Activated T-helper 17 cell treated with anti-CD3 and anti-CD28 coated beads, Interleukin-2, amount 50 U/mL, for 72 hours (primary cell): ENCODE data around the gene TLDC2. TPM values are rescaled to one million over a fixed set of nuclear protein-coding genes. Genes with fewer than 3 reads are reported as not detected.

ENCODE experiments used
- ATAC-seq: fragments of 150-1000 bp; cut with Tn5 transposase; replicated peaks from 2 replicates; pipeline ENCODE4 v1.10.0; 2021; ENCODE audit warnings: mild to moderate bottlenecking, moderate library complexity
- H3K27ac Mint-ChIP-seq: one replicate; pipeline ENCODE4 v1.8.0; 2022; ENCODE audit warnings: mixed read lengths
- H3K27me3 Mint-ChIP-seq: one replicate; pipeline ENCODE4 v1.8.0; 2022; ENCODE audit warnings: mixed read lengths
- H3K36me3 Mint-ChIP-seq: one replicate; pipeline ENCODE4 v1.8.0; 2022; ENCODE audit warnings: low read depth, mild to moderate bottlenecking, mixed read lengths
- H3K4me1 Mint-ChIP-seq: one replicate; pipeline ENCODE4 v1.8.0; 2022; ENCODE audit warnings: mixed read lengths
- H3K4me3 Mint-ChIP-seq: one replicate; pipeline ENCODE4 v1.8.0; 2022; ENCODE audit warnings: mild to moderate bottlenecking, mixed read lengths
- H3K9me3 Mint-ChIP-seq: one replicate; pipeline ENCODE4 v1.8.0; 2022; ENCODE audit warnings: mixed read lengths
- total RNA-seq, 2 donors: library from RNA; stranded (reverse); gene quantifications; one replicate each; pipeline ENCODE4 v1.2.3, GENCODE V29; 2022

Gene TLDC2
- total RNA-seq, 2 donors from 2014 or later = not detected

DNA sequence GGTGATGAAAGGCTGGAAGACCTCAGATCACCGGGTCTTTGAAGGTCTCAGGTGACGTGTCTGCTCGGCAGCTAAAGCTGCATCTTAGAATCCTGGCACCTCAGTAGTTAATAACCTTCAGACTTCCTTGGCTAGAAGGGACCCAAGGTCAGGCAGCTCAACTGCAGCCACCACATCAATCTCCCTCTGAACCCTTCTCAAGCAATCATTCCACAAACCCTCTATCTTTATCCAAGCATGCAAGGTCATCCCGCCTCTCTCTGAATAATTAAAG lies 16.7 kb upstream of the TLDC2 start:
- H3K9me3 Mint-ChIP-seq = no peaks in the 10 kb centered on the region
- H3K4me3 Mint-ChIP-seq = no peak overlapping the region
- no peak for ATAC-seq
- peaks cover 11% of the 10 kb centered on the region for H3K4me1 Mint-ChIP-seq
- H3K27ac Mint-ChIP-seq = no peak overlapping the region
- no peaks in the 10 kb centered on the region for H3K36me3 Mint-ChIP-seq
- H3K27me3 Mint-ChIP-seq = peaks cover 4% of the 10 kb centered on the region

DNA sequence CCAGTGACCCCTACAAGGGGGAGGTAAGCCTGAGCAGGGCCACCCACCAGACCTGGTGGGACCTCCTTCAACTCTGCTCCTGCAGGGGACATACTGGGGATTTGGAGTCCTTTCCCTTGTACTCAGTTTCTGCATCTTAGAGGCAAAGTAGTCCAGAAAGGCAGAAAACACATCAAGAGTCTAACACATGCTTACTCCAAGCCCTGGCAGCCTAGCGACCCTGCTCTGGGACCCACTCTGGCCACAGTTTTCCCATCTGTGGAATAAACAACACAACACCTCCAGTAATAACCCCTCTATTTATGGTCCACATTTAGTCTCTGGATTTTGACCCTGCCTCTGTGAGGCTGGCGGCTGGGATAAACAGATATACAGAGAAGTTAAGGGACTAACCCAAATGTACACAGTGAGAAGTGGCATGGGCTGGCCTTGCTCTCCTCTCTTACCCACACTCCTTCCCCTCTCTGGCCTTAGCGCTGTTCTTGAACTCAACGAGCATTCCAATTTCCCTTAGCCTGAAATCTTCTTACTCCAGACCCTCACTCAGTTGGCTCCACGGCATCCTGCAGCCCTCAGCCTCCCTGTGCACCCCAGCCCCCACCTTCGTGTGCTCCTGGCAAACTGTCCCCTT lies 16.1 kb upstream of the TLDC2 start:
- no peak overlapping the region for H3K4me3 Mint-ChIP-seq
- H3K9me3 Mint-ChIP-seq = no peaks in the 10 kb centered on the region
- peaks cover 6% of the 10 kb centered on the region for H3K27me3 Mint-ChIP-seq
- no peak overlapping the region for H3K27ac Mint-ChIP-seq
- H3K4me1 Mint-ChIP-seq = peaks cover 11% of the 10 kb centered on the region
- no peak for ATAC-seq
- H3K36me3 Mint-ChIP-seq = no peaks in the 10 kb centered on the region

DNA sequence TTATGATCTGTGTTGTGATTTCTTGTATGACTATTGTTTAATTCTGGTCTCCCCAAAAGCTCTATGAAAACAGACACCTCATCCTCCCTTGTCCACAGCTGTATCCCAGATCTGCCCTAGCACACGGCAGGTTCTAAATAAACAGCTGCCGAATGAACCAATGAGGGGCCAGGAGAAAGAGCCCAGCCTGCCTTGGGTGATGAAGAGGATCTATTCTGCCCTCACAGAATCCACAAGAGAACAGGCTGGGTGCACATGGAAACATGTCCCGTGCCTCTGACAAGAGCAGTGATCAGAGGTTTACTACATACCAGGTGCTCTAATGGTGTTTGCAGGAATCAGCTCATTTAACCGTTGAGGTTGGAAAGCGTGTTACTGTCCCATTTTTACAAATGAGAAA lies 15.6 kb upstream of the TLDC2 start:
- no peaks in the 10 kb centered on the region for H3K36me3 Mint-ChIP-seq
- H3K4me3 Mint-ChIP-seq = no peak overlapping the region
- peaks cover 11% of the 10 kb centered on the region for H3K27me3 Mint-ChIP-seq
- H3K27ac Mint-ChIP-seq = no peak overlapping the region
- H3K4me1 Mint-ChIP-seq = peaks cover 15% of the 10 kb centered on the region
- no peaks in the 10 kb centered on the region for H3K9me3 Mint-ChIP-seq
- ATAC-seq = no peak

DNA sequence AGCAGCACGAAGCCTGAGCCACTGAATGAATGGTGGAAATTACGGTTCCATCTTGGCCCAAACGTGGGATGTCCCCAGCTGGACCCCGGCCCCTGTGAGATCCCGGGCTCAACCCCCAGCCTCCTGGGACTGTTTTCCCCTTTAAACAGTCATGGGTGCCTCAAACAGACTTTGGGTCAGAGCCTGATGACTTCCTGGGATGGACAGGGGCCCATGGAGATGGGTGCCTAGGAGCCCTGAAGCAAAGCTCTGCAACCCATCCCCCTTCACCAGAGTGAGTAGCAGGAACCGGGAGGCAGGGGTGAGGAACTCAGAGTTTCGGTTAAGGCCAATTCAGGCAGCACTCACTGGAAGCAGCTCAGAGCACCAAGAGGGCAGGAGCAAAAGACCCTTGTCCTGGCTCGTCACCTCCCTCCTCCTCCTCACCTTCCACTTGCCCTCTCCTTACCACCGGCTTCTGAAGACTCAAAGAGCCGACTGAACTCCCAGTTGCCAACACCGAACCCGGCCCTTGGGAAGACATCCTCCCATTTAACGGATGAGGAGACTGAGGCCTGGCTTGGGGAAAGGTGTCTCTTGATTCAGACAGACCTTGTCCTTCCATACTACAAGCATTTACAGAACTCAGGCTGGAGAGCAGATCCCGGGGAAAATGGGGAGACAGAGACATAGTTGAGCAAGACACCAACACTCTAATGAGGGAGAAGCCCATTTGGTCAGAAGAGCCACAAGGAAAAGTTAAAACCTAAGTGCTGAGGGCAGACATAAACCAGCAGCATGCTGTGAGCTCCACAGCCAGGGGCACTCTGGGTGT lies 14.9 kb upstream of the TLDC2 start:
- H3K4me1 Mint-ChIP-seq = peaks cover 15% of the 10 kb centered on the region
- peak overlapping the region; percentile 39 for H3K4me3 Mint-ChIP-seq
- H3K36me3 Mint-ChIP-seq = no peaks in the 10 kb centered on the region
- no peaks in the 10 kb centered on the region for H3K9me3 Mint-ChIP-seq
- H3K27me3 Mint-ChIP-seq = peaks cover 16% of the 10 kb centered on the region
- H3K27ac Mint-ChIP-seq = no peak overlapping the region
- ATAC-seq = no peak

DNA sequence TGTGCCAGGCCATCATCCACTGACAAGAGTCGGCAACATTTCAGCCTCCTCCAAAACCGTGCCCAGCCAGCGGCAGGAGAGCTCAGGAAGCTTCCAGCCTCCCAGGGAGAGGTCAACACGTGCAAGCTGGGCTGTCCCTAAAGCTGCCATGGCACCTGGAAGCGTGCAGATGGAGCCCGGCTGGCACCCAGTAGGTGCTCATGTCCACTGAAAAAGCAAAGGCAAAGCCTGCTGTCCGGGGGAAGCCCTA lies 14.4 kb upstream of the TLDC2 start:
- H3K27me3 Mint-ChIP-seq = peaks cover 19% of the 10 kb centered on the region
- peaks cover 15% of the 10 kb centered on the region for H3K4me1 Mint-ChIP-seq
- no peak for ATAC-seq
- no peaks in the 10 kb centered on the region for H3K36me3 Mint-ChIP-seq
- H3K9me3 Mint-ChIP-seq = no peaks in the 10 kb centered on the region
- H3K4me3 Mint-ChIP-seq = peak overlapping the region; percentile 39
- H3K27ac Mint-ChIP-seq = no peak overlapping the region

DNA sequence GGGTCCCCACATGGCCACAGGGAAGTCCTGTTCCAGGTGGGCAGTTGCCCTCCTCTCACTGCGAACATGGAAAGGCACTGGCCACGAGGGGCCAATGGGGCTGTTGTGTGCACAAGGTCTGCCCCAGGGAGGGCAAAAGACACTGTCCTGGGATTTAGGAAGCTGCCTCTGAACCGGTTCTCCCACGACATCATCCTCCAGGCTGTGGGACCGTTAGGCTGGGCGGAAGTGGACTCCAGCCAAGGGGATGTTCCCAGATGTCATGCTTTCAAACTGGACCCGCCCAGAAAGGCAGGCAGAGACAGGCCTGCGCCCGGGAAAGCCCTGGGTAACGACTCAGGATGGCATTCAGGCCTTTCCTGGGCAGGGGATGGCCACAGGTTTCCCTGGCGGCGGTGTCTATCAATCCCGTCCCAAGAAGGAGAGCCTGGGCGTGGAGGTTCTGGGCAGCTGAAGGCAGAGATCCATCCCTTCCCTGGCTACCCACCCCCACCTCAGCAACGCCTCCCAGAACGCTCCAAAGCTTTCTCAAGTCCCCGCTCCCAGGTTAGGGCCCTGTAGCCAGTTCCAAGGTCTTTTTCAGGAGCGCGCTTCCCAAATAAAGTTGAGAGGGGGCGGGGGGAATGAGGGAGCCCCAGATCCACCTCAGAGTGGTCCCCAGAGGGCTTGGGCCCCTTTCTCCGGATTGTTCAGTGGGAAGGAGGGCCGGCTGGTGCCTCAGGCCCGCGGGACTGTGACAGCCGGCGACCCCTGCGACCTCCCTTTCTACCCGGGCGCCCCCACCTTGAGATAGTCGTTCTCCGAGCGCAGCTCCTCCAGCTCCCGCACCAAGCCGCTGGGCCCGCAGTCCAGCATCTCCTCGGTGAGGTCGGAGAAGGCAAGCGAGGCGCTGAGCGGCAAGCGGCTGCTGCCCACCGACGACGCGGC lies 13.8 kb upstream of the TLDC2 start:
- Mint-ChIP-seq H3K27ac (no peak overlapping the region), H3K9me3 (no peaks in the 10 kb centered on the region), H3K27me3 (peaks cover 20% of the 10 kb centered on the region), H3K4me1 (peaks cover 12% of the 10 kb centered on the region), H3K36me3 (no peaks in the 10 kb centered on the region), H3K4me3 (peak overlapping the region; percentile 39)
- ATAC-seq = no peak

DNA sequence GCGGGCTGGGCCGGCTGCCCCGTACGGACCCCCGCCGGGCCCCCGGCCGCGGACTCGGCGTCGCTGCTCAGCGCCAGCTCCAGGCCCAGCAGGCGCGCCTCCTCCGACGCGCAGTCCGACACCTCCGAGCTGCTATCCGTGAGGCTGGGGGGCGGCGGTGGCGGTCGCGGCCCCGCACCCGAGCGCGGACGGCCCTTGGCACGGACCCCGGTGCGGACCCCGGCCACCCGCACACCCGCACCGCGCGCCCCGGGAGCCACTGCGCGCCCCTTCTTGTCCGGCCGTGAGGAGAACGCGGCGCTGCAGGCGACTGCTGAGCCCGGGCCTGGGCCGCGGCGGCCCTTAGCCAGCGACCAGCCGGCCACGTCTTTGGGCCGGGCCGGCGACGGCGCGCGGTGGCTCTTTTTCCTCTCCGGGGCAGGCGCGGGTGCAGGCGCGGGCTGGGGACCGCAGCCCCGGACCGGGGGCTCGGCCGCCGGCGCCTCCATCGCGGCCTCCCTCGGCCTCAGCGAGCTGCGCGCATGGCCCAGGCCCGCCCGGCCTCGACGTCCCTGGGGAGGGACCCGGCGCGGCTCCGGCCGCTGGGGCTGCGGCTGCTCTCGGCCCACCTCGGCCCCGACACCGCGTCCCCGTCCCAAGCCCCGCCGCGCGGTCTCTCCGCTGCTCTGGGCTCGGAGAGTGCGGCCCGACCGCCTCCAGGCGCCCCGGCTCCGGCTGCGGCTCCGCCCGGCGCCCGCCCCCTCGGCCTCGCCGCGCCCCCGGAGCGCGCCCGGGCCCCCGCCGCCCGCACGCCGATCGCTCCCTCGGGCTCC lies 12.9 kb upstream of the TLDC2 start:
- H3K9me3 Mint-ChIP-seq = no peaks in the 10 kb centered on the region
- H3K27ac Mint-ChIP-seq = no peak overlapping the region
- peaks cover 20% of the 10 kb centered on the region for H3K27me3 Mint-ChIP-seq
- ATAC-seq = peak; percentile 53
- H3K4me1 Mint-ChIP-seq = peaks cover 9% of the 10 kb centered on the region
- no peaks in the 10 kb centered on the region for H3K36me3 Mint-ChIP-seq
- no peak overlapping the region for H3K4me3 Mint-ChIP-seq

DNA sequence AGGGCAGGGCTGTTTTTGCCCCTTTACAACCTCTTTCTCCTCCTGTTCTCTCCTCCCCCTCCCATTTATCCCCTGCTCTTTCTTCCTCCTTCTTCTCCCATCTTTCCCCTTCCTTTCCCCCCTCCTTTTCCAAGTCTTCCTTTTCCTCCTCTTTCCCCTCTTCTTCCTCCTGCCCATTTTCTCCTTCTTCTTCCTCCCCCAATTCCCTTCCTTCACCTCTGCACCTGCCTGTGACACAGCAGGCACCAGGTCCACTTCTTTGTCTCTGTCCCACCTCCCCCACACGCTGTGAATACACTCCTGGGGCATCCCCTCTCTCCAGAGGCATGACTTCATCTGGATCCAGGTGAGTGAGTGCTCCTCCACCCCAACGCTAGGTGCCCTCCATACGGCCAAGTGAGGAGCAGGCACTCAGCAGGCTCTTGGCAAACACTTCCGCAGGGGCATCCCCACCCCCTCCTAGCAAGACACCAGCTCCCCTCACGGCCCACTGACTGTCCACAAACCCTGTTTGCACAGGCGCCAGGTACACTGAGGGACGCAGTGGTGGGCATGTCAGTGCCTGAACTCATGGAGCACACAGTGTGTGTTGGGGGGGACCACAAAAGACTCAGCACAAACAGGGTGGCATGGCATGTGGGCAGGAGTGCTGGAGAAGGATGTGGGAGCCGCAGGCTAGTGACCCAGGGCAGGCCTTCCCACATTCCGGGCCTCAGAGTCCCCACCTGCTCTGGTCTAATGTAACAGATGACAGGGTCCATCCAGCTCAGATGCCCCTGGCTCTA lies 10.7 kb upstream of the TLDC2 start:
- no peaks in the 10 kb centered on the region for H3K36me3 Mint-ChIP-seq
- peaks cover 9% of the 10 kb centered on the region for H3K4me1 Mint-ChIP-seq
- peak overlapping the region; percentile 72 for H3K4me3 Mint-ChIP-seq
- no peaks in the 10 kb centered on the region for H3K9me3 Mint-ChIP-seq
- peaks cover 20% of the 10 kb centered on the region for H3K27me3 Mint-ChIP-seq
- no peak for ATAC-seq
- no peak overlapping the region for H3K27ac Mint-ChIP-seq

DNA sequence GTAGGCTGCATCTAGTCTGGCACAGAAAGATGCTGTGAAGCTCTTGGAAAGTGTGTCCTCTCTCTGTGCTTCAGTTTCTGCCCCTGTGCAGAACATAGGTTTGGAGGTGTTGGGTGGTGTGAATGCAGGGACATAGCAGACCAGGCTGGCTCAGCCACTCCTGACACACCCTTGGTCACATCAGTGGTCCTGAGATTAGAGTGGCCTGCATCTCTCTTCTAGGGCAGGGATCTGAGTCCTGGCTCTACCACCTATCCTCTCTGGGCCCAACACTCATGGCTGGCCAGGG lies 10.1 kb upstream of the TLDC2 start:
- ATAC-seq = no peak
- peaks cover 20% of the 10 kb centered on the region for H3K27me3 Mint-ChIP-seq

DNA sequence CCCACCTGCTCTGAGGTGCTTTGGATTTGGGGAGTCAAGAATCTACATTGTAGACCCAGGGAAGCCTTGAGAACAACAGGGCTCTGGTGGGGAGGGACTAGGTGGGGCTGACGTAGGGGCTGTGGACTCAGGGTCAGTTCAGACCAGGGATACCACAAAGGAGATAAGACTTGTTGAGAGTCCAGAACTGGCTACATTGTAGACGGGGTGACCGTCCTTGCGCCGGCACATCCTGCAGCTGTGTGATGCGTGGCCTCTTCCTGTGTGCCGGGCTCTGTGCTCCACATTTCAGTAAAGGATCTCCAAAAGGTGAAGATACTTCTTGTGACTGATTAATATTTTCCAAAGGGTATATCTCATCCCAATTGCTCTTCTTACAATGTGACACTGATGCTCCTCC lies 9.8 kb upstream of the TLDC2 start:
- ATAC-seq = no peak
- no peak overlapping the region for H3K4me3 Mint-ChIP-seq
- peaks cover 19% of the 10 kb centered on the region for H3K27me3 Mint-ChIP-seq
- H3K9me3 Mint-ChIP-seq = no peaks in the 10 kb centered on the region
- no peak overlapping the region for H3K27ac Mint-ChIP-seq
- H3K4me1 Mint-ChIP-seq = peaks cover 8% of the 10 kb centered on the region
- H3K36me3 Mint-ChIP-seq = no peaks in the 10 kb centered on the region

More for the DNA sequence above, 10.1 kb upstream of the TLDC2 start:
- Mint-ChIP-seq H3K27ac (no peak overlapping the region), H3K4me1 (peaks cover 9% of the 10 kb centered on the region), H3K9me3 (no peaks in the 10 kb centered on the region), H3K36me3 (no peaks in the 10 kb centered on the region), H3K4me3 (no peak overlapping the region)

DNA sequence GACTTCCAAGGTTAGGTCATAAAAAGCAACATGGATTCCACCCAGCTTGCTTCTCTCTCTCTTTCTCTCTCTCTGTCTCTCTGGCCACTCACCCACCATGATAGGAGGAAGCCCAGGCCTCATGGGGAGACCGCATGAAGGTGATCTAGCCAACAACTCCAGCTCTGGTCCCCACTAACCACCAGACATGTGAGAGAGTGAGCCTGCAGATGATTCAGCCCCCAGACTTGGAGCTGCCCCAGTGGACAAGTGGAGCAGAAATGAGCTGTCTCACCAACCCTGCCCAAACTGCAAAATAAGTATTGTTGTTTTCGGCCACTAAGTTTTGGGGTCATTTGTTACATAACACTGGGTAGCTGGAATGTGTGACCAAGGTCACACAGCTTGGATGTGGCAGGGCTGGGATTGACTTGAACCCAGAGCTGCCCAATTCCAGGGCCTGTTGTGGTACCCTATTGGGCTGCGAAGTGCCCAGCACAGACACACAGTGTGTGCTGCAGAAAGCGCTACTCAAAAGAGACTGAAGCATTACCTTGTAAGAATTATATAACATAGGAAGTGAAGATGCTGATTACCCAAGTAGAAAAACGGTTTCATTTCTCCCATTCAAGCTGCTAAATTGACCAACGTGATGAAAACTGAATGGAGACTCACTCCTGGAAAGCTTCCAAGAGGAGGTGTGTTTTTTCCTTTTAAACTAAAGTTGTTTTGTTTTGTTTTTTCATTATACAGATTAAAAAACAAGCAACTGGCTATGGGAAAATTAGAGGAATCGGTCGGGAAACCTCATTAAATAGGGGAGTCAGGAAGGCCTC lies 9.1 kb upstream of the TLDC2 start:
- ATAC-seq = no peak
- peaks cover 16% of the 10 kb centered on the region for H3K27me3 Mint-ChIP-seq
- H3K4me1 Mint-ChIP-seq = peaks cover 5% of the 10 kb centered on the region
- no peaks in the 10 kb centered on the region for H3K36me3 Mint-ChIP-seq
- H3K4me3 Mint-ChIP-seq = no peak overlapping the region
- H3K27ac Mint-ChIP-seq = no peak overlapping the region
- H3K9me3 Mint-ChIP-seq = no peaks in the 10 kb centered on the region

DNA sequence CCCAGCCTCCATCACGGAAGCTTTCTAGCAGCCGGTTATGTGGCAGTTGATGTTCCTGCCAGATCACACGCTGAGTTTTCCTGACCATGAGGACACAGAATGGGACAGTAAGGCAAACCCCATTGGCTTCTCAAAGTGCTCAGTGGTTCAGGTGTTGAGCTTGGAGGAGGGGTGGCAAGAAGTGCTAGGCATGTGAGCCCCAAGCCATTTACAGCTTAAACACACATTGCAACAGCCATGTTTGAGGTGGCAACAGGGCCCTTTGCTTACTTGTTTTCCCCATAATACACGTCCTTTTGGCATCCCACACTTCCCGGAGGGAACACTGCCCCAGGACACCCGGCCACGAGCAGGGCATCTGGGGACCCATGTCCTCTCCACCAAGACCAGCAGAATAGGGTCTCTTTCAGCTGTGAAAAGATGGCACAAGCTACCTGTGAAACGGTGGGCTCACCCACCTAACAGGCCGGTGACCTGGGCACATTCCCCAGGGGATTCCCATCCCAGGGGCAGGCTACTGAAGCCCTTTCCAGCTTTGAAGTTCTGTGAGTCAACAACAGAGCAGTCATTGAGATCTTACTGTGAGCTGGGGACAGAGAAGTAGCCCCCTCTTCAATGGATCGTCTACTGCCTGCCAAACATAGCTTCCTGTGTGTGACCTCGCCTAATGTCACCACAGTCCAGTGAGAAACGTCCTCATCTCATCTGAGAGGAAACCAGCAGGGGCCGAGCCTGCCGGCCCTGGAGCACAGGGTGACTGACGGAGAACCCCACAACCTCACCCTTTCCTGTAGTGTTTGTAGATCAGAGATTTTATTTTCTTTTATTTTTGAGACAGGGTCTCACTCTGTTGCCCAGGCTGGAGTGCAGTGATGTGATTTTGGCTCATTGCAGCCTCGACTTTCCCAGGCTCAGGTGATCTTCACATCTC lies 4.0 kb upstream of the TLDC2 start:
- ATAC-seq = no peak

More for the DNA sequence above, 4.0 kb upstream of the TLDC2 start:
- Mint-ChIP-seq H3K27me3 (no peaks in the 10 kb centered on the region), H3K4me3 (no peak overlapping the region), H3K9me3 (no peaks in the 10 kb centered on the region), H3K4me1 (no peaks in the 10 kb centered on the region), H3K27ac (no peak overlapping the region), H3K36me3 (no peaks in the 10 kb centered on the region)
